GM19372 (cell line): Measurements from ENCODE around the gene ANKS4B.
A peak's percentile ranks its signal among the peaks of the same experiment; 100 is the strongest.
"Not testable (repeated sequence)": the region's sequence is repeated elsewhere in the genome, so short reads cannot be mapped to it uniquely, and the experiment has no call there.

Source experiments
- ATAC-seq: cut with Tn5 transposase; IDR thresholded peaks from one replicate; pipeline ENCODE4 v1.9.1; 2021; ENCODE audit warnings: mild to moderate bottlenecking, low read depth, moderate library complexity; ENCODE audit not compliant: unreplicated experiment

ANKS4B gene

DNA sequence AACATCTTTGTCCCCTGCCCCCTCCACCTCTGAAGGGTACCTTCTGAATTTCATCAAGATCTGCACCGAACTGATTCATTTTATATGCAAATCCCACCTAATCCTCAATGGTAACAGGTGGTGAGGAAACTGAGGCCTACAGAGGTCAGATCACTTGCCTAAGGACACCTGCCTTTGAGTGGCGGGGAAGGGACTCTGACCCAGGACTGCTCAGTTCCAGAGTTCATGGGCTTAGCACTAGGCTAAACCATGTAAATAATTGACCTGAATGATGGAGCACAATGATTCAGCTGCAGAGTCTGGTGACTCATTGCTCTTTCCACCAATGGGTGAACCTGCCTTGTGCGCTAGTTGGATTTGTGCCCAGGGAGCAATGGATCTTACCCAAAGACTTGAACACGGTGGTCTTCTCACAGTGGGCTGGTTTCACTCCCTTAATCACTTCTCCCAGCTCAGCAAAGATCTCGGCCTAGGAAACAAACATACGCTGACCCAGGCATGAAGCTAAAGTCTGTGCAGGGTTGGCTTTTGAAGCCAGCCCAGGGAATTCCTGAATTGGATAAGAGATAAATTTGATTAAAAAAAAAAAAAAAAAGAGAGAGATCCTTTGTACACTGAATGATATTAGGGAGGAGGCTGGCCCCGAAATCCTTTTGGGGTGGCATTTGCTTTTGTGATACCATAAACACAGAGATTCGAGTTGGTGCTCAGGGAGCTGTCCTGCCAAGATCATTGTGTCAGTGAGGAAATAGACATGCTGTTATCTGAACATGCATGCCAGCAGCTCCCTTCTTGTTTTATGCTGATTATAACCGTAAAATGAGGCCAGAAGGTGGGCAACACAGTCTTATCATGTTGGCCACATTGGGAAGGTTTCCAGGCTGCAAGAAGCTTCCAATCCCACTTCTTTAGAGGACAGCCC is 27.6 kb downstream of the ANKS4B start:
- no peak for ATAC-seq

GRCh38 chr16:21262779-21263639 is 29.5 kb downstream of the ANKS4B start:
- no peak for ATAC-seq

GRCh38 chr16:21263640-21264570 is 30.4 kb downstream of the ANKS4B start:
- ATAC-seq: peak; percentile 76

- ATAC-seq: no peak
Measured at GRCh38 chr16:21264571-21265036, 31.1 kb downstream of the ANKS4B start.

DNA sequence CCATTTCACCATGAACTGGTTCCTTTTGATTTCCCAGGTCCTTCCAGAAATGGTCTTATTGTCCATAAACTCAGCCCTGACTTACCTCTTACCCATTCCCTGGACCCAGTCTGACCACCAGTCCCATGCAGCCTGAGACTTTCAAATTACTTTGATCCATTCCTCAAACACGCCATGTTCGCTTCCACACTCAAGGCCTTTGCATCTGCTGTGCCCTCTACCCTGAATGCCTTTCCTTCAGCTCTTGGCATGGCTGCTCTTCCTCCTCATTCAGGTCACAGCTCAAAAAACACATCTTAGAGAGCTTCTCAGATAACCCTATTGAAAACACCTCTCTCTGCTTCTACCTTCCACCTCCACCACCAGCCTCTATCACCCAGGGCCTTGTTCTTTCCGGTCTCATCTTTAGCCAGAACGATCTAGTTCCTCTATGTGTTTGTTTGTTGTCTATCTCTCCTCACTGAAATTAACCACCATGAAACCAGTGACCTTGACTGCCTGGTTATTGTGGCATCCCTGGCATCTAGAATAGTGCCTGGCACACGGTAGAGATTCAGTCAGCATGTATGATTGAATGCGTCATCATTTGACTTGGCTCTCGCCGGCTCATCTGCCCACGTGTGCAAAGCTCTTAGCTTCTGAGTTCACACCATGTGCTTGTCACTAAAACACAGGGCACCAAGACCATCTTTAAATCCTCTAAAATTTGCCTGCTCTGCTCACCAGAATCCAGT is 31.8 kb downstream of the ANKS4B start:
- no peak for ATAC-seq

- ATAC-seq: no peak
Measured at GRCh38 chr16:21267298-21267697, 33.8 kb downstream of the ANKS4B start.

DNA sequence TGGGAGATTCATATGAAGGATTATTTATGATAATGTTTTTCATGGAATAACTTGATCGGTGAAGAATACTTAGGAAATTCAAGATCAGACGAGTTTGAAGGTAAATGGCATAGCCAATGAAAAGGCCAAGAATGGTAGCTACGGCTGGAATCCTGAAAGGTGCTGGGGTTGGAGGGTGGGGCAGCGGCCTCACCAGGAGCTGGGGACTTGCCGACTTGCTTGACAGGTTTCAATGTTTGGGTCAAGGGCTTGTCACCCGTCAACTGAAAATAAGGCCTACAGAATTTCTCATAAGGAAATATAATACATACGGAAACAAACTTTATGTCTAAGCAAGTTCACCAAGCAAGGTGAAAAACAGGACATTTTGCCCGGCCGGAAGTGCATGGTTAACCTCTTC is 34.7 kb downstream of the ANKS4B start:
- no peak for ATAC-seq

GRCh38 chr16:21272253-21272652 is 38.8 kb downstream of the ANKS4B start:
- no peak for ATAC-seq

DNA sequence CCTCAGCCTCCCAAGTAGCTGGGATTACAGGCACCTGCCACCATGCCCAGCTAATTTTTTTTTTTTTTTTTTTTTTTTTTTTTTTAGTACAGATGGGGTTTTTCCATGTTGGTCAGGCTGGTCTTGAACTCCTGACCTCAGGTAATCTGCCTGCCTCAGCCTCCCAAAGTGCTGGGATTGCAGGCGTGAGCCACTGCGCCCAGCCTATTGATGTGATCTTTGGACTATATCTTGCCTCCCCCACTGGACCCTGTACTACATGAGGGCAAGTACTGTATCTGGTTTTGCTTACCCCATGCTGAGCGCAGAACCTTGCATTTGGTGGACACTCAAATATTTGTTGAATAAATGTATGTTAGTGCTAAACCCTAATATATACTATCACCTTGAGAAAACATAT is 39.3 kb downstream of the ANKS4B start:
- not testable (repeated sequence) for ATAC-seq

DNA sequence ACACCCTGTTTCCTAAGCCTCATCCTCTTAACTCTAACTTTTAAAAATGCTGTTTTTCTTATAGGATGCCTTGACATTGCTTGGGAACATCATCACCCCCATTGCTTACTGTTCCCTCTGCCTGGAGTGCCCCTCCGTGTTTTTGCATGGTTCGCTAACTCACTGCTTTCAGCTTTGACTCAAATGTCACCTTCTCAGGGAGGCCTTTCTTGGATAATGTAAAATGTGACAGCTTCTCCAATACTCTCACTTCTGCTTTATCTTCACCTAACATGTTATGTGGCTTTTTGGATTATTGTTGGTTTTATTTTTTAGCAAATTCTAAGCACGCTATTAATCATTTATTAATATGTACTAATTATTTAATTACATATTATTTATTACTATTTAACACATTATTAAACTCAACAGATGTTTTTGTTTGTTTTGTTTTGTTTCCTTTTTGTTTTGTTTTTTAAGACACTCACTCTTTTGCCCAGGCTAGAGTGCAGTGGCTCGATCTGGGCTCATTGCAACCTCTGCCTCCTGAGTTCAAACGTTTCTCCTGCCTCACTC is 40.8 kb downstream of the ANKS4B start:
- ATAC-seq: no peak

DNA sequence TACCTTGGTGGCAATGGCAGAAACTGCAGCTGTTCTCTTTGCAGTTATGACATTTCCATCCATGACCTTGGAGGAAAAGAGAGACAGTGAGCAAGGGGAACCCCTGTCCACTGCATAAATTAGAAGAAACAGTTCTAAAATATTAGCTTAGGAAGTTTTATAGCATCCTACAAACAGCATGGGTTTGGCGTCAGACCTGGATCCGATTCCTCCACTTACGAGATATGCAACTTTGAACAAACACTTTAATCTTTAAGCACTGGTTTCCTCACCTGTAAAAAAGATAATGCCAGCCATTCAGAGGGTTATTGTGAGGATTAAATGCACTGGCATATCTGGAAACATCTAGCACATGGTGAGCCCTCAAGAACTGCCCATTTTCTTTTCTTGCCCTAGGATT is 42.0 kb downstream of the ANKS4B start:
- no peak for ATAC-seq

DNA sequence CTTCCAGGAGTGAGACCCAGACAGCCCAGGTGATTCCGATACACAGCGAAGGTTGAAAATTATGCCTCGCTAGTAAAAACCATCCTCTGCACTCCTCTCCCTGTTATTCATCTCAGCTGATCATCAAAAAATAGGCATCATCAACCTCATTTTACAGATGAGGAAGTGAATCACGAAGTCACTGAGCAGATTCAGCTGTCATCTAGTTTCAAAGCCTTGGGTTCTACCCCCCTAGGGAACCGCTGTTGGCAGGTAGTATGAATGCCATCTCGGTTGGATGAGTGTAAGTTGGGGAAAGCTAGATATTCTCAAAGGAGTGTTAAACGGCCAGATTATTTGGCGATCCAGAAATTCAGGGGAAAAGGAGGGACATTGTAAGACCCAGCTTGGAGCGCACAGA is 42.6 kb downstream of the ANKS4B start:
- no peak for ATAC-seq

DNA sequence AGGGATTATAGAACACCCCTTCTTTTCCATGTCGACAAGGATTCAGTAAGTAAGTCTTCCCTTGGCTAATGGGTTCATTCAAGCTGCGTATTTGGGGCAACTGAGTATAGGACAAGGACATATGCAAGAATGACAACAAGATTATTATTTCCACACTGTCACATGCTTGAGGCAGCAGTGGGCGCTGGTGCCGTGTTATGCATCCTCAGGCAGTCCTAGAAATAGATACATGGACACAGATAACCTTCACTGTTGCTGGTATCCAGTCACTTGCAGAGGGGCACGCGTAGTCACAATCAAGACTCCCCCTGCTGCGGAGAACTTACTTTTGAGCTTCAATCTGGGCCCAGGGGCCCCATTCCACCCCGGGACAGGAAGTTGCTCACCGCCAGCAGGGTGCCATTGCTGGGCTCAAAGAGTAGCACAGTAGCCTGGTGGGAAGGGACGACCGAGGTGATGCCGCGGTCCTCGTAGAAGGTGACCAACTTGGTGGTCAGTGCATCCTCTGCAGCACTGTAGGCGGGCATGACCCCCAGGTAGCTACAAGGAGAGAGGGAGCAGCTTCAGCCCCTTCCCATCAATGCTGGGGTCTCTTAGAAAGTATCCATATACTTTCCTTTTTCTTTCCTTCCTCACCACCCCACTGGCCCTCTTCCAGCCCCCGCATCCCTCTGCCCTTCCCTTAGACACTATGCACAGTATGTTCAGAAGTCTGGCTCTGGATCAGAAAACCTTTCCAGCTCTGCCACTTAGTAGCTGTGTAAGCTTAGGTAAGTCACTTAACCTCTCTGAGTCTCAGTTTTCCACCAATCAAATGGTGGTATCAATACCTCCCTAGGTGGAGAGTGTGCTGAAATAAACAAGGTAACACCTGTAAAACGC is 43.8 kb downstream of the ANKS4B start:
- ATAC-seq: no peak

- no peak for ATAC-seq
Measured at GRCh38 chr16:21277927-21278706, 44.6 kb downstream of the ANKS4B start, which contains the start of gene CRYM. Gene CRYM (minus strand): TSS chr16:21278290. CDS start chr16:21278251, 39 bp downstream.

DNA sequence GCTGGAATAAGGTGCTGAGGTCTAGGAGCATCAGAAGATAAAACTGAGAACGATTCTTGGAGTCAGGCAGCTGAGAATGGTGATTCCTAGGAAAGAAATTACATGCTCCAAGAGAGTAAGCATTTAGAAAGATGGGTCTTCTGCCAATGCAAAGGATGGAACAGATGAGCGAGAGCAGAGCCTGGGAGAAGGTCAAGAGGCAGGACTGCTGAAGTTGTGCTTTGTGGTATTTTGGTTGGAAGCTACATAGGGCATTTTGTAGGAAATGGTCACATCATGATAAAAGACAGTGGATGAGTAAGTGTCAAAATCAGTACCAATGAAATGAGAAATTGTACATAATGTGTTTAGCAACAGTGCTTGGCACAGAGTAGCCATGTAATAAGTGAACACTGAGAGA is 46.0 kb downstream of the ANKS4B start:
- no peak for ATAC-seq

- no peak for ATAC-seq
Measured at GRCh38 chr16:21281698-21282389, 48.3 kb downstream of the ANKS4B start.
